Hematopoietic multipotent progenitor cell treated with erythropoietin and hydrocortisone succinate and interleukin-3 and kit ligand, for 15 days (in vitro differentiated cells): ENCODE measurements around the gene SORBS1.
"Not testable (repeated sequence)": the region's sequence is repeated elsewhere in the genome, so short reads cannot be mapped to it uniquely, and the experiment has no call there.

Source experiments
- DNase-seq: peaks from one replicate; pipeline ENCODE4 v3.0.0-alpha.2; 2015; ENCODE audit warnings: low spot score

Gene SORBS1

GRCh38 chr10:95482501-95483233, 78.5 kb downstream of the SORBS1 start:
- no peak for DNase-seq

- DNase-seq, result no peak
These were observed 80.2 kb downstream of the SORBS1 start for GRCh38 chr10:95480901-95481491.

- no peak for DNase-seq
These were observed 80.9 kb downstream of the SORBS1 start for GRCh38 chr10:95480102-95480900.

- DNase-seq, result no peak
These were observed 82.2 kb downstream of the SORBS1 start for GRCh38 chr10:95478935-95479334.

GRCh38 chr10:95478185-95478584, 83.0 kb downstream of the SORBS1 start:
- no peak for DNase-seq

- no peak for DNase-seq
These were observed 84.0 kb downstream of the SORBS1 start for GRCh38 chr10:95477175-95477520.

- no peak for DNase-seq
These were observed 84.5 kb downstream of the SORBS1 start for GRCh38 chr10:95476469-95477174.

- peak; percentile 65 for DNase-seq
These were observed 85.2 kb downstream of the SORBS1 start for GRCh38 chr10:95475827-95476468.

- no peak for DNase-seq
These were observed 86.2 kb downstream of the SORBS1 start for GRCh38 chr10:95475003-95475383.

- no peak for DNase-seq
These were observed 86.8 kb downstream of the SORBS1 start for GRCh38 chr10:95474228-95475002.

- no peak for DNase-seq
These were observed 88.7 kb downstream of the SORBS1 start for GRCh38 chr10:95472304-95473088.

GRCh38 chr10:95469676-95470075, 91.5 kb downstream of the SORBS1 start:
- no peak for DNase-seq

- DNase-seq, result no peak
These were observed 91.9 kb downstream of the SORBS1 start for GRCh38 chr10:95469251-95469650.

- DNase-seq, result not testable (repeated sequence)
These were observed 93.5 kb downstream of the SORBS1 start for GRCh38 chr10:95467642-95468041.

GRCh38 chr10:95467162-95467599, 94.0 kb downstream of the SORBS1 start:
- peak; percentile 55 for DNase-seq

- no peak for DNase-seq
These were observed 94.7 kb downstream of the SORBS1 start for GRCh38 chr10:95466436-95466835.

- DNase-seq, result no peak
These were observed 96.9 kb downstream of the SORBS1 start for GRCh38 chr10:95464280-95464679.

GRCh38 chr10:95462740-95463667, 98.2 kb downstream of the SORBS1 start:
- no peak for DNase-seq

GRCh38 chr10:95461611-95462010, 99.6 kb downstream of the SORBS1 start:
- DNase-seq, result no peak
